ENCODE results near the gene FNDC3B.

Gene FNDC3B

GRCh38 chr3:172194702-172195406, 155.5 kb downstream of the FNDC3B start:
- Histone ChIP-seq H3K4me2 (ENCODE audit: low read depth, low read length) (no peak overlapping the region), H3K9me3 (replicated peaks; ENCODE audit: insufficient read depth, low read length) (no peaks in the 10 kb centered on the region), H3K79me2 (ENCODE audit: low read length) (peaks cover 89% of the 10 kb centered on the region), H3K4me1 (ENCODE audit: low read length) (peaks cover 13% of the 10 kb centered on the region), H3K9me2 (replicated peaks; ENCODE audit: insufficient read depth, low read length) (no peaks in the 10 kb centered on the region), H3K9ac (ENCODE audit: low read length) (no peak overlapping the region), H3K27me3 (replicated peaks; ENCODE audit: insufficient read depth, low read length) (no peaks in the 10 kb centered on the region), H3K27ac (ENCODE audit: low read length) (no peak overlapping the region), H3F3A (ENCODE audit: insufficient read depth, low read length) (no peaks in the 10 kb centered on the region), H3K4me3 (ENCODE audit: low read length) (no peak overlapping the region), H3K36me3 (replicated peaks; ENCODE audit: insufficient read depth, low read length) (peaks cover 3% of the 10 kb centered on the region; the same call in 1 of the 2 replicates), H2AFZ (ENCODE audit: low read length) (no peak overlapping the region), H4K20me1 (ENCODE audit: insufficient read depth, low read length) (no peaks in the 10 kb centered on the region)
- TF ChIP-seq EZH2phosphoT487 (IDR thresholded peaks at IDR 0.05; ENCODE audit: low read length) (no peak), CTCF (IDR thresholded peaks at IDR 0.05; ENCODE audit: low read length) (no peak), EZH2 (optimal IDR thresholded peaks at IDR 0.05; ENCODE audit: low read depth, low read length) (no peak)
- no peak for DNase-seq

GRCh38 chr3:172195407-172195754, 156.0 kb downstream of the FNDC3B start:
- Histone ChIP-seq H3F3A (ENCODE audit: insufficient read depth, low read length) (no peaks in the 10 kb centered on the region), H3K9me2 (replicated peaks; ENCODE audit: insufficient read depth, low read length) (no peaks in the 10 kb centered on the region), H4K20me1 (ENCODE audit: insufficient read depth, low read length) (no peaks in the 10 kb centered on the region), H3K79me2 (ENCODE audit: low read length) (peaks cover 89% of the 10 kb centered on the region), H2AFZ (ENCODE audit: low read length) (no peak overlapping the region), H3K4me3 (ENCODE audit: low read length) (no peak overlapping the region), H3K27me3 (replicated peaks; ENCODE audit: insufficient read depth, low read length) (no peaks in the 10 kb centered on the region), H3K27ac (ENCODE audit: low read length) (no peak overlapping the region), H3K4me2 (ENCODE audit: low read depth, low read length) (no peak overlapping the region), H3K9ac (ENCODE audit: low read length) (no peak overlapping the region), H3K4me1 (ENCODE audit: low read length) (0 out of 2 replicates have a peak, but pooled peaks cover 8% of the 10 kb centered on the region), H3K36me3 (replicated peaks; ENCODE audit: insufficient read depth, low read length) (peaks cover 3% of the 10 kb centered on the region; the same call in 1 of the 2 replicates), H3K9me3 (replicated peaks; ENCODE audit: insufficient read depth, low read length) (no peaks in the 10 kb centered on the region)
- no peak for TF ChIP-seq CTCF (IDR thresholded peaks at IDR 0.05; ENCODE audit: low read length)
- no peak for TF ChIP-seq EZH2 (optimal IDR thresholded peaks at IDR 0.05; ENCODE audit: low read depth, low read length)
- no peak for TF ChIP-seq EZH2phosphoT487 (IDR thresholded peaks at IDR 0.05; ENCODE audit: low read length)
- DNase-seq = no peak

GRCh38 chr3:172197344-172197743, 158.0 kb downstream of the FNDC3B start:
- Histone ChIP-seq H3K4me2 (ENCODE audit: low read depth, low read length) (no peak overlapping the region), H3K36me3 (replicated peaks; ENCODE audit: insufficient read depth, low read length) (no peaks in the 10 kb centered on the region; the same call in 1 of the 2 replicates), H3K79me2 (ENCODE audit: low read length) (peaks cover 90% of the 10 kb centered on the region), H3K9me3 (replicated peaks; ENCODE audit: insufficient read depth, low read length) (no peaks in the 10 kb centered on the region), H3K9me2 (replicated peaks; ENCODE audit: insufficient read depth, low read length) (no peaks in the 10 kb centered on the region), H3K4me3 (ENCODE audit: low read length) (no peak overlapping the region), H2AFZ (ENCODE audit: low read length) (no peak overlapping the region), H3K27me3 (replicated peaks; ENCODE audit: insufficient read depth, low read length) (no peaks in the 10 kb centered on the region), H4K20me1 (ENCODE audit: insufficient read depth, low read length) (no peaks in the 10 kb centered on the region), H3K9ac (ENCODE audit: low read length) (no peak overlapping the region), H3K4me1 (ENCODE audit: low read length) (0 out of 2 replicates have a peak, but pooled peaks cover 8% of the 10 kb centered on the region), H3K27ac (ENCODE audit: low read length) (no peak overlapping the region), H3F3A (ENCODE audit: insufficient read depth, low read length) (no peaks in the 10 kb centered on the region)
- TF ChIP-seq EZH2 (optimal IDR thresholded peaks at IDR 0.05; ENCODE audit: low read depth, low read length) (no peak), EZH2phosphoT487 (IDR thresholded peaks at IDR 0.05; ENCODE audit: low read length) (no peak), CTCF (IDR thresholded peaks at IDR 0.05; ENCODE audit: low read length) (no peak)
- DNase-seq = no peak
